ENCODE data around the gene SPPL3.

Gene SPPL3

DNA sequence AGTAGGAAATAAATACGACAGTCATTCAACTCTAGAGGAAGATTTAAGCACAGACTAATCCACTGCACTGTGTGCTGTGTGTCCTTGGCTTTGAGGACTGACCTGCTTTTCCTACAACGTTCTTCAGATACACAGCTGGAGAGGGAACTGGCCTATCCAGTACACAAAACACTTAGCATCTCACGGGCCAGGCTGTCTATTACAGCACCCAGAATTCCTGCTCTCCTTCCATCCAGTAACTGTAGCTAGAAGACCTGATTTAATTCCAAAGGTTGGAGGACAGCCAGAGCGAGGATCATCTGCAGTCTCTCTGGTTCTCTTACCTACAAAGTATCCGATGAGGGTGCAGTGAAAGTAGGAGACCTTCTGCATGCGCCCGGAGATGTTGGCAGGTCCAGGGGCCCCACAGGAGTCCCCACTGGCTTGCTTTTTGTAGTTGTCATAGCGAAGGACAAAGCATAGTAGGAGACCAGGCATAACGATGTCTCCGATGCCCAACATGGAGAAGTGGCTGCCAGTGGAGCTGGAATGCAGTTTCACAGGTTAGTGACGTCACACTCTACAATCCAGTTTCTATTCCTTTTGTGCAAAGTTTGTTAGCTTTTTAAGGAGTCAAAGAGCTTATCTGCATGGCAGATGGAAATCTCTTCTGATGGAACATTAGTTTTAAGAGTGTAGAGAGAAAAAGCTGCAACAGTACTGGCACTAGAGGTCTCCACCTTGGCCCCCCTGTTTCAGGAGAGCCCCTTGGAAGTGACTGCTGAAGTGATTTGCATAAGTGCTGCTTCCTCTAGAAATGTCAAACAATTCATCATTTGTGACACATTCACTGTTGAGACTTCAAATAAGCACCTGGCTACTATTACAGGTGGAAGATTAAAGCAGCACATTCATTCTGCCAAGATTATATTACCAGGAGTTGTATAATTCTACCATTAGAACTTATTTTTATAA, 136.8 kb downstream of the SPPL3 start:
- H3K36me3 ChIP-seq (ENCODE audit: control insufficient read depth in 1 of 2, insufficient read depth in 2 of 2, low read length in 2 of 2) = peaks cover 38 to 55% of the 10 kb centered on the region in 2 donors
- H3K4me3 ChIP-seq (ENCODE audit: low read depth in 1 of 2, low read length in 2 of 2) = no peak overlapping the region
- no peak overlapping the region for H3K27ac ChIP-seq (ENCODE audit: low read length)
- peaks cover 0 to 6% of the 10 kb centered on the region in 2 donors for H3K4me1 ChIP-seq (ENCODE audit: control insufficient read depth in 1 of 2, insufficient read depth in 2 of 2, low read length in 2 of 2)
- no peaks in the 10 kb centered on the region for H3K27me3 ChIP-seq (ENCODE audit: low read depth, low read length)
- no peaks in the 10 kb centered on the region for H3K9me3 ChIP-seq (ENCODE audit: control insufficient read depth in 1 of 2, low read length in 2 of 2)

DNA sequence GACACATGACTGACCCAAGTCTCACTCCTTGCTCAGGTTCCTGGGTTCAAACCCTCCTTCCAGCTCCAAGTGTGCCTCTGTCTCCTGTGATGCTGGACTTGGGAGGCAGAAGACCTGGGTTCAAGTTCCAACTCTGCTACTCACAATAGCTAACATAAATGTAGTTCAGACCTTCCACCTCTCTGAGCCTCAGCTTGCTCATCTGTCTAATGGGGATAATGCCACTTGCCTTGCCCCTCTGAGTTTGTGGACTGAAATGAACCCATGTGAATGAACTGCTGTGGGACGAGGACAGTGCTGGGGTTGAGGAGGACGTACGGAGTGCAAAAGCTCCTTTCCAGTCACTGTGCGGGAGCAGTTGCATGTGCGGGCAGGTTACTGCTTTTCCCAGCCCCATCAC, 137.6 kb downstream of the SPPL3 start:
- peak overlapping the region; percentile 19 for H3K27ac ChIP-seq (ENCODE audit: low read length)

DNA sequence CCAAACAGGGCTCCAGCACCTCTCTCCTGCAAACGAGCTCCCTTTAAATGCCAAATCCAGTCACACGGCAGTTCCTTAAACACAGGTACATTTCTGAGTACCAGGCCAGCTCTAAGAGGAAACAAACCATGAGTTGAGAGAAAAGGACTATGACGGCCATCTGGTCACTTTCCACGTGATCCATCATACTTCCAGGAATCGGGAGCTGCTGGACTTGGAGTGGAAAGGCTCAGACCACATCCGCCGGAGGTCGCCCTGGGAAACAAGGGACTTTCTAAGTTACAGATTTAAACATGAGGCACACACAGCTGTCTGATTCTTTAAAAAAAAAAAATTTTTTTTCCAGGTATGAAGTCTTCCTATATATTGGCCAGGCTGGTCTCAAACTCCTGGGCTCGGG, 139.3 kb downstream of the SPPL3 start:
- Histone ChIP-seq H3K4me3 (ENCODE audit: low read depth in 1 of 2, low read length in 2 of 2) (no peak overlapping the region), H3K36me3 (ENCODE audit: control insufficient read depth in 1 of 2, insufficient read depth in 2 of 2, low read length in 2 of 2) (peaks cover 38 to 55% of the 10 kb centered on the region in 2 donors), H3K27ac (ENCODE audit: low read length) (no peak overlapping the region), H3K9me3 (ENCODE audit: control insufficient read depth in 1 of 2, low read length in 2 of 2) (no peaks in the 10 kb centered on the region), H3K27me3 (ENCODE audit: low read depth, low read length) (no peaks in the 10 kb centered on the region), H3K4me1 (ENCODE audit: control insufficient read depth in 1 of 2, insufficient read depth in 2 of 2, low read length in 2 of 2) (peaks cover 0 to 18% of the 10 kb centered on the region in 2 donors)

More for the DNA sequence above, 137.6 kb downstream of the SPPL3 start:
- peaks cover 0 to 9% of the 10 kb centered on the region in 2 donors for H3K4me1 ChIP-seq (ENCODE audit: control insufficient read depth in 1 of 2, insufficient read depth in 2 of 2, low read length in 2 of 2)
- H3K4me3 ChIP-seq (ENCODE audit: low read depth in 1 of 2, low read length in 2 of 2) = no peak overlapping the region
- peaks cover 38 to 55% of the 10 kb centered on the region in 2 donors for H3K36me3 ChIP-seq (ENCODE audit: control insufficient read depth in 1 of 2, insufficient read depth in 2 of 2, low read length in 2 of 2)
- no peaks in the 10 kb centered on the region for H3K9me3 ChIP-seq (ENCODE audit: control insufficient read depth in 1 of 2, low read length in 2 of 2)
- no peaks in the 10 kb centered on the region for H3K27me3 ChIP-seq (ENCODE audit: low read depth, low read length)

DNA sequence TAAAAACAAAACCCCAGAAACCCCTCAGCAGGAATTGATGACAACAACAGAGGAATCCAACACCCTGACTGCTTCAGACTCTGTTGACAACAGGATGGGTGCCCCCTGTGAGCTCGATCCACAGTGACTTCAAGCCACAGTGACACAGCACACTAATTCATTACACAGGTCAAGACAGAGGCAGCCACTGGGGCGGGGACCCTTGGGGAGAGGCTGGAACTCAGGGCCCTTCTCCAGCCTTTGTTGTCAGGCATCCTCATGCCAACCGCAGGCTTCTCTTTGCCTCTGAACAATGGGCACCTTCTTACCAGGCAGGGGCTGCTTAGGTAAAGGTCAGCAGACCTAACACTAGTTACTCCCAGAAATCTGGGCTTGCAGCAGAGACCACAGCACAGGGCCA, 140.9 kb downstream of the SPPL3 start:
- Histone ChIP-seq H3K27ac (ENCODE audit: low read length) (no peak overlapping the region), H3K4me1 (ENCODE audit: control insufficient read depth in 1 of 2, insufficient read depth in 2 of 2, low read length in 2 of 2) (peaks cover 0 to 18% of the 10 kb centered on the region in 2 donors), H3K27me3 (ENCODE audit: low read depth, low read length) (no peaks in the 10 kb centered on the region), H3K4me3 (ENCODE audit: low read depth in 1 of 2, low read length in 2 of 2) (no peak overlapping the region), H3K36me3 (ENCODE audit: control insufficient read depth in 1 of 2, insufficient read depth in 2 of 2, low read length in 2 of 2) (peaks cover 37 to 45% of the 10 kb centered on the region in 2 donors), H3K9me3 (ENCODE audit: control insufficient read depth in 1 of 2, low read length in 2 of 2) (no peaks in the 10 kb centered on the region)

DNA sequence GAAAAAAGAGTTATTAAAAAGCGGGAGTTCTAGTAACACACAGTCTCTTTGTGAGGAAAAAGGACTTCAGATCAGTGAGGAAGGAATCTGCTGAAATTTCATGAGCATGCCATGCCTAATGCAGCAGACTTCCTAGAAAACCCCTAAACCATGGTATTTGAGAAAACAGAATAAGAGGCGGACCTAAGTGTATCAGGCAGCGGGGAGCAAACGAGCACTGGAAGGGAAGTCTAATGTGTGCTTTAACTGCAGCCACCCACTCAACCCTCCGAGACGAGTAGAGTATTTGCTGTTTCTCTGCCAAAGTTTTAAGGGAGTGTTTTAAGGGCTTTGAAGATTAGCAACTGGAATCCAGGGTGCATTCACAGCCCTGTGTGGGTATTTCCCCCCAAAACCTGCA, 142.1 kb downstream of the SPPL3 start:
- Histone ChIP-seq H3K4me3 (ENCODE audit: low read depth in 1 of 2, low read length in 2 of 2) (peak overlapping the region in 1 of 2 donors; percentile 8), H3K9me3 (ENCODE audit: control insufficient read depth in 1 of 2, low read length in 2 of 2) (no peaks in the 10 kb centered on the region), H3K27me3 (ENCODE audit: low read depth, low read length) (no peaks in the 10 kb centered on the region), H3K36me3 (ENCODE audit: control insufficient read depth in 1 of 2, insufficient read depth in 2 of 2, low read length in 2 of 2) (peaks cover 26 to 33% of the 10 kb centered on the region in 2 donors), H3K4me1 (ENCODE audit: control insufficient read depth in 1 of 2, insufficient read depth in 2 of 2, low read length in 2 of 2) (peaks cover 0 to 18% of the 10 kb centered on the region in 2 donors), H3K27ac (ENCODE audit: low read length) (peak overlapping the region; percentile 56)

DNA sequence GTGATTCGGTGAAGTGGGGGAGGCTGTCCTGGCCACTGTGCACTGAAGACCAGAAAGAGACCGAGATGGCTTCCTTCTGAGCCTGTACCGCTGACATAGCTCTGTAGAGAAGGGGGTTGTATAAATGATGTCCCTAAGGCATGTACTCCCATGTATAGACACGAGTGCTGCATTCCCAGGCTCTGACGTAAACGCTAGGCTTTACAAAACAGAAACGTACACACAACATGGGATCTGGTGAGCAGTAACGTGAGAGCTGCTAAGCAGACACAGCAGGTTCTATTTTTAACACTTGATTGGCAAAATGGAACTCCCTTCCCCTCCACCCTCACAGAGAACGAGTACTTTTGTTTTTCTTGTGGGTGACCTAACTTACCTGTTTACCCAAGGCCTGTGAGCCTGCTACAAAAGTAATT, 142.6 kb downstream of the SPPL3 start:
- Histone ChIP-seq H3K36me3 (ENCODE audit: control insufficient read depth in 1 of 2, insufficient read depth in 2 of 2, low read length in 2 of 2) (peaks cover 20 to 27% of the 10 kb centered on the region in 2 donors), H3K27ac (ENCODE audit: low read length) (peak overlapping the region; percentile 56), H3K4me3 (ENCODE audit: low read depth in 1 of 2, low read length in 2 of 2) (peak overlapping the region in 1 of 2 donors; percentile 8), H3K4me1 (ENCODE audit: control insufficient read depth in 1 of 2, insufficient read depth in 2 of 2, low read length in 2 of 2) (peaks cover 0 to 18% of the 10 kb centered on the region in 2 donors), H3K27me3 (ENCODE audit: low read depth, low read length) (no peaks in the 10 kb centered on the region), H3K9me3 (ENCODE audit: control insufficient read depth in 1 of 2, low read length in 2 of 2) (no peaks in the 10 kb centered on the region)

DNA sequence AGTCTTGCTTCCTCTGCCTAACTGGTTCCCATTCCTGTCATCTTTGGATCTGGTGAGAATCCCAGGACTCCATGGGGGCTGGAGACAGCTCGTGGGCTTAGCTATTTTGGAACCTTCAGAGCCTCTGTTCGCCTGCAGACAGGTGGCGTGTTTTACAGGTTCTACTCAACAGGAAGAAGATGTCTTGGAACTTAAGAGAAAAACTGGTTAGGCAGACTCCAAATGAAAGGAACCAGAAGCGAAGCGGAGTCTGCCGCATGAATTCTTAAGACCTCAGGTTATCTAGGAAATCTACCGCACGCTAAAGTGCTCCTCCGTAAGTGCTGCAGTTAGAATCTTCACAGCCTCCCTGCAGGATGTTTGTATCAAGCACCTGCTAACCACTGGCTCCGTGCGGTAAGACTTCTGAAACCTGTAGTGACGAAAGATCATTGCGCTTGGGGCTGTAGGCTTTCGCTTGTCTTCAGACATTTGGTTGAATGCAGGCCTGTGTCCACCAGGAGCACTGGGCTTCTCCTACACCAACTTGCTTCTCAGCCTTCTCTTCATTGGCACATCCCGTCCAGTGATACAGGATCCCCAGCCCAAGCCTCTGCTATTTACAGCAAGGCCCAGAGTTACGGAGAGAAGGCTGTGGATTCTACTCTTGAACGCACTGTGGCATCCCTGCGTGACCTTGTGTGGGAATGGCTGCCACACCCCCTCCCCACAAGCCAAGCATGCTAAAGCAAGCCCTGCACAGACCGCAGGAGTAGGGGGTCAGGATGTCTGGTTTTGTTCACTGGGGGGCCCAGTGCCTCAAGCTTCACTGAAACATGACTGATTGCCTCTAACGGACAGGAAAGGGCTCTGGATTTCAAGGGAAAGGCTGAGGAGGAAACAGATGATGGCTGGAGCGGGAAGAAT, 143.6 kb downstream of the SPPL3 start:
- Histone ChIP-seq H3K9me3 (ENCODE audit: control insufficient read depth in 1 of 2, low read length in 2 of 2) (no peaks in the 10 kb centered on the region), H3K27ac (ENCODE audit: low read length) (no peak overlapping the region), H3K36me3 (ENCODE audit: control insufficient read depth in 1 of 2, insufficient read depth in 2 of 2, low read length in 2 of 2) (peaks cover 11 to 18% of the 10 kb centered on the region in 2 donors), H3K4me1 (ENCODE audit: control insufficient read depth in 1 of 2, insufficient read depth in 2 of 2, low read length in 2 of 2) (peaks cover 0 to 18% of the 10 kb centered on the region in 2 donors), H3K4me3 (ENCODE audit: low read depth in 1 of 2, low read length in 2 of 2) (no peak overlapping the region), H3K27me3 (ENCODE audit: low read depth, low read length) (no peaks in the 10 kb centered on the region)

DNA sequence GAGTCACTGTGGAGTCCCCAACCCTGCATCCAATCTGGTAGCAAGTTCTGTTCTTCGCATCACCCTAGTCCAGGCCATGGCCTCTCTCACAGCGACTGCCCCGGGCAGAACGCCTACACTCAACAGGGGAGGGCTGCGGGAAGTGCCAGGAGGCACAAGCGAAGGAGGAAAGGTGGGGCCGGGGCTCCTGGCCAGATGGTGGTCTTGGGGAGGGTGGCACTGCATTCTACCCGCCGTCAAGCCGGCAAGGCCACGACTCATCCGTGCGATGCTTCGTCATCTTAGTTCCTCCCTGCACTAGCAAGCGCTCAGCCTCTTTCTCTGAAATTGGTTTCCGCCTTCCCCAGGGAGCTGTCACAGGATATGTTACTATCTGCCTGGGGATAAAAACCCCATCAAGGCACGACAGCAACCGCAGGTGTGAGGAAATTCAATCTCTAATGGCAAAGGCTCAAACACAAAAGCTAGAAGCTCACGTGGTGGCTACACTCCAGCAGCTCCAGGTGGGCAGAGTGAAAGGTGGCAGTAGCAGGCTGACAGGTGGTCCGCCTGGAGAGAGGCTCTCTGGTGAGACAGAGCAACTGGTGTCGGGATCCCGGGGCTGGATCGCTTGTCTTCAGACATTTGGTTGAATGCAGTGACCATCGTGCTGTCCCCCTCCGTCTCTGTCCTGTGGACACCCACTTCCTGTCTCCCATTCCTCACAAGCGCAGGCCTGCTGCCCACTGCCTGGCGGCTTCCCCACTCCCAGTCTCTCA, 144.4 kb downstream of the SPPL3 start:
- H3K36me3 ChIP-seq (ENCODE audit: control insufficient read depth in 1 of 2, insufficient read depth in 2 of 2, low read length in 2 of 2) = peaks cover 9 to 10% of the 10 kb centered on the region in 2 donors
- H3K4me3 ChIP-seq (ENCODE audit: low read depth in 1 of 2, low read length in 2 of 2) = no peak overlapping the region
- H3K27me3 ChIP-seq (ENCODE audit: low read depth, low read length) = no peaks in the 10 kb centered on the region
- H3K4me1 ChIP-seq (ENCODE audit: control insufficient read depth in 1 of 2, insufficient read depth in 2 of 2, low read length in 2 of 2) = peaks cover 0 to 18% of the 10 kb centered on the region in 2 donors
- no peak overlapping the region for H3K27ac ChIP-seq (ENCODE audit: low read length)
- H3K9me3 ChIP-seq (ENCODE audit: control insufficient read depth in 1 of 2, low read length in 2 of 2) = no peaks in the 10 kb centered on the region

DNA sequence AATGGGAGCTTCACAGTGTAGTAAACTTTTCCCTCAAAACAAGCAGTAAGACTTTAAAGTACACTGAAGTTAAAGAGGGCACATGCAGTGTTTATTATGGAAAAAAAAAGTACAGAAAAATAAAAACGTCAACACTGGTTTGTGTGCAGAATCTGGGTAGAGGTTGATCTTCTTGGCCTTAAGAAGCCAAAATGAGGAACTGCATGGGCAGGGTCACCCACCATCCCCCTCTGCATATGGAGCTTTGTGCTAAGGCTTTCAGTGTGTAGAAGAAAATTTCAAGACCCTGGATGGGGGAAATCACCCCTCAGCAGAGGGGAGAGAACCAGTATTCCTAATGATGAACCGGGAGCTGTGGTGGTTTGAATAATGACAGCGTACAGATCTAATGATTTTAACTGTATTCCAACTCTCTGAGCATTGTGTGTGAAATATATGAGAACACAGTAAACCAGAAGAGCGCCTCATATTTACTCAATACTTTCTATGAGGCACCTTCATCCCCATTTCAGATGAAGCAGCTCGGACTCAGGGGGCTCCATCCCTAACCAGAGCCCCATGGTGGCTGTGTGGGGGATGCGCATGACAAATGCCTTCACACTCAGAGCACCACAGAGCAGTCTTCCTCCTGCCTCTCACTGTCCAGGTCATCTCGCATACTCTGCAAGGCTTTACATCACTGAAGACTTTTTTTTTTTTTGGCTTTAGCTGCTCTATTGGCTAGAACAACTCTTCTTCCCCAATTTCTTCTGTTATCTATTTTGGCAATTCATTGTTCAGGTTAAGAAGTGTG, 145.2 kb downstream of the SPPL3 start:
- Histone ChIP-seq H3K36me3 (ENCODE audit: control insufficient read depth in 1 of 2, insufficient read depth in 2 of 2, low read length in 2 of 2) (peaks cover 1 to 4% of the 10 kb centered on the region in 2 donors), H3K4me3 (ENCODE audit: low read depth in 1 of 2, low read length in 2 of 2) (no peak overlapping the region), H3K27me3 (ENCODE audit: low read depth, low read length) (no peaks in the 10 kb centered on the region), H3K27ac (ENCODE audit: low read length) (no peak overlapping the region), H3K9me3 (ENCODE audit: control insufficient read depth in 1 of 2, low read length in 2 of 2) (no peaks in the 10 kb centered on the region), H3K4me1 (ENCODE audit: control insufficient read depth in 1 of 2, insufficient read depth in 2 of 2, low read length in 2 of 2) (peaks cover 0 to 18% of the 10 kb centered on the region in 2 donors)

DNA sequence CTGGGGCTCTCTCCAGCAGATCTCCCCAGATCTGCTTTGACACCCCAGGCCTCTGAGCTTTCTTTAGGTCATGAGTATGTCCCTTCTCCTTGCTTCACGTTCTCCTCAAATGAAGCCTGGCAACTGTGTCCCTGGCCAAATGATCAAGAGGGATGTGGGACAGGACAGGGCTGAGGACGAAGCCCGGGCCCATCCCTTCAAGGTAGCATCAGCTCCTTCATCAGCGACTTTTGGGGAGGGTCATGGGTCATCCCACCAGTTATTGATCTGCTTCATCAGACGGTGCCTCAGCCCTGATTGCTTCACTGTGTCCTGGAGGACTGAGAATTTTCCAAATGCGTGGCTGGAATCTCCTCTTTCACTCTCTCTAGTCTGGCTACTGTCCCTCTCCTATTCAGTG, 146.2 kb downstream of the SPPL3 start:
- H3K36me3 ChIP-seq (ENCODE audit: control insufficient read depth in 1 of 2, insufficient read depth in 2 of 2, low read length in 2 of 2) = no peaks in the 10 kb centered on the region
- peaks cover 0 to 18% of the 10 kb centered on the region in 2 donors for H3K4me1 ChIP-seq (ENCODE audit: control insufficient read depth in 1 of 2, insufficient read depth in 2 of 2, low read length in 2 of 2)
- no peak overlapping the region for H3K27ac ChIP-seq (ENCODE audit: low read length)
- H3K27me3 ChIP-seq (ENCODE audit: low read depth, low read length) = no peaks in the 10 kb centered on the region
- no peaks in the 10 kb centered on the region for H3K9me3 ChIP-seq (ENCODE audit: control insufficient read depth in 1 of 2, low read length in 2 of 2)
- no peak overlapping the region for H3K4me3 ChIP-seq (ENCODE audit: low read depth in 1 of 2, low read length in 2 of 2)
